ENCODE results near the gene POM121C.
"Not testable (repeated sequence)": the region's sequence is repeated elsewhere in the genome, so short reads cannot be mapped to it uniquely, and the experiment has no call there.

The POM121C gene

DNA sequence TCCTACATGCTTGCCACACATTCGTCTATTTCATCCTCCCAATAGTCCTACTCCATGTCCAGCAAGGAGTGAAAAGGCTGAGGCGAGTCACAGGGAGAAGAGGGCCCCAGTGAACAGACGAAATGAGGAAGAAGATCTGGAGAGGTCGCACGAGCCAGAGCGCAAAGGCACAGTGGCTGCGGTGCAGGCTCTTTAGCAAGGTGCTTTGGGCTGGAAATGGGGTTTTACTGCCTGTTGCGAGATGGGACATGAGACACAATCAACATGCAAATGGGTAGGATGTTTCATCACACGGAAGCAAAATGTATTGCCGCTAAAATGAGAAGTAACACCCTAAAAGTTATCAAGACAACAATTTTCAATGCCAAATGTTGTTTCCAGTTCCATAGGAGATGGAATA lies 29.7 kb downstream of the POM121C start:
- not testable (repeated sequence) for FAIRE-seq; DNase-seq (ENCODE audit: insufficient read length, low spot score)

DNA sequence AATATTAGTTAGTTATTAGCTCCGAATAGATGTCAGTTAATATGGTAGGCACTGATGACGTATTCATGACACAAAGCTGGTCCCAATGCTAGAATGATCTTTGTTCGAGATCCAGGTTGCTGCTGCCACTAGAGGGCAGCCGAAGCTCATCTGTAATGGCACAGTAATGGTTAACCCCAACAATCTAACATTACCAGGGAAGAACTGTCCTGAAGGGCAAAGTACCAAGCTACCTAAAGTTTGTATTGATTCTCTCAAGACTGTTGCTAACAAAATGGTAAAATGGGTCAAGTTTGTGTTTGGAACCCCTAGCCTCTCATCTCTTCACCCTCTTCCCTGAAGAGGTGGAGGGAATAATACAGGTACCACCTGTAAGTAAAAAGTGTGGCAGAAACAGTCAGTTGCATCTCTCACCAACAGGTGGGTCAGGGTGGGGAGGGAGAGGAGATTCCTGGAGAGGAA lies 33.6 kb downstream of the POM121C start:
- peak; percentile 35 for FAIRE-seq

GRCh38 chr7:75449946-75450345 lies 36.2 kb downstream of the POM121C start:
- DNase-seq (ENCODE audit: insufficient read length, low spot score); FAIRE-seq: not testable (repeated sequence)

More for the DNA sequence above, 33.6 kb downstream of the POM121C start:
- DNase-seq (ENCODE audit: insufficient read length, low spot score), result not testable (repeated sequence)

DNA sequence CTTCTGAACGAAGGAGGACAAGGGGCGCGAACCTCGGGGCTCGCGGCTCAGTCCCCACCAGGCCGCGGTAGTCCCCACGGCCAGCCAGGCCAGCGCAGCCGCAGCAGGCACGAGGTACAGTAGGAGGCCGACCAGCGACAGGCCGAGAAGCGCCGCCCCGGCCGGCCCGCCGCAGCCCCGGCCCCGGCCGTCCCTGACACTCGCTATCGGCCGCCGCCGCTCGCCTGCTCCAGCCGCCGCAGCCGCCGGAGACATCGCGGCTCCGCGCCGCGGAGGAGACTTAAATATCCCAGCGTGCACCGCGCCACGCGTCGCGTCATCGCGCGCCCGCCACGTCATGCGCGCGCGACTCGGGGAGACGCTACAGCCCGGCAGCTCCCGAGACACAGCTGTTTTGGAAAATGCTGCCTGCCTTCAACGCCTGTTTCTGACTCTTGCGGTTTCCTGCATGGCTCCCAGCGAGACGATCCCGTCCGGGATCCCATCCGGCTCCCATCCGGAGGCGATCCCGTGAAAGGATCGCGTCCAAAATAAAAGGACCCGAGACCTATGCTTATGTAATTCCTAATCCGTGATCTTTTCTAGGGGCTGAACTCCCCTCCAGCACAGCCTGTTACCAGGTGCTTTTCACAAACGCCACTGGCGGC lies 43.5 kb downstream of the POM121C start:
- FAIRE-seq, result peak; percentile 93
- DNase-seq (ENCODE audit: insufficient read length, low spot score), result not testable (repeated sequence)

DNA sequence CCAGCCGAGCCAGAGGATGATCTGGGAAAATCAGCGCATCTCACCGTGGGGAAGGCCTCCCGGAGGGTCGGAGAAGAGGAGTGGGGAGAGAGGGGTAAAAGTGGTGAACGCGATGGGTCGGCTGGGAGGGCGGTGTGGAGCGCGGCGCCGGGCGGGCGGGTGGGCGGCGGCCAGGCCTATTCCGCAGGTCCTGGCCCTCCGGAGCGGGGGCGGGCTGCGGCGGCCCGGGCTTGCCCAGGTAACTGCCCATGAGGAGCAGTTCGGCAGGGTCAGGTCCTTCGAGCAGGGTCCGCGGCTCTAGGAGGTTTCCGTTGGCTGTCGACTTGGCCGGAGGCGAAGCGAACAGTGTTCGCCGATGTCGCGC lies 44.0 kb downstream of the POM121C start:
- FAIRE-seq; DNase-seq (ENCODE audit: insufficient read length, low spot score): not testable (repeated sequence)

DNA sequence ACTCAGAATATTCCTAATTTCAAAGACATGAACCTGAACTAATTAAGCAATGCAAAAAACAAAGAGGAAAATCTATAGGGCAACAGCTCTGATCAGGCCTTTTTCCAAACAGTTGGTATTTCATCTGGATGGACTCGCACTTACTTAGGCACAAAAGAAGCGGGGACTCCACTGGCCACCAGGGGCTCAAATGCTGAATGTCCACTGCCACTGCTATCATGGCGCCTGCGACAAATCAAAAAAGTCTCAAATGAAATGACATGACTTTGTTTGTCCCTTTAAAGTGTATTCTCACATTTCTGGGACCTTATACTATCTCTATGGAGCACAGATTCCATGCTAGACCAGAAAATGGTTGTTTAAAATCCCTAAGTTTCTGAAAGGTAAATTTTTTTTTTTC lies 47.1 kb downstream of the POM121C start:
- not testable (repeated sequence) for FAIRE-seq; DNase-seq (ENCODE audit: insufficient read length, low spot score)

- FAIRE-seq; DNase-seq (ENCODE audit: insufficient read length, low spot score): not testable (repeated sequence)
Observed at GRCh38 chr7:75423481-75423880, 62.6 kb downstream of the POM121C start.

- FAIRE-seq; DNase-seq (ENCODE audit: insufficient read length, low spot score): not testable (repeated sequence)
Observed at GRCh38 chr7:75421798-75422710, 64.0 kb downstream of the POM121C start.

DNA sequence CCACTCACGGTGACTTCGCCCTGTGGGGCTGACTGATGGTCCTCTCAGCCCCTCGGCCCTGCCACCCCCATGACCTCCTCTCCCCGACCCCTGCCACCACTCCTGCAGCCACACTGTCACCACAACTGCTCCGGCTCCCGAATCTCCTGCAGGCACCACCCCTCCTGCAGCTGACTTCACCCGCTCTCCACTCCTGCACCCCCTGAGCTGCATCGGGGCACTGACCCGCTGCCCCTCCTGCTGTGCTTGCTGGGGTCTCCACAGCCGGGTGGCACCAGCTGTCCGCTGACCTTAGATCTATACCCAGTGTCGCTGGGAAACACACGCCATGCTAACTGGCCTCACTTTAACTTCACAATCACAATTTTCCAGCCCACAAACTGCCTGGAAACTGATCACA lies 65.9 kb downstream of the POM121C start:
- DNase-seq (ENCODE audit: insufficient read length, low spot score); FAIRE-seq: not testable (repeated sequence)

DNA sequence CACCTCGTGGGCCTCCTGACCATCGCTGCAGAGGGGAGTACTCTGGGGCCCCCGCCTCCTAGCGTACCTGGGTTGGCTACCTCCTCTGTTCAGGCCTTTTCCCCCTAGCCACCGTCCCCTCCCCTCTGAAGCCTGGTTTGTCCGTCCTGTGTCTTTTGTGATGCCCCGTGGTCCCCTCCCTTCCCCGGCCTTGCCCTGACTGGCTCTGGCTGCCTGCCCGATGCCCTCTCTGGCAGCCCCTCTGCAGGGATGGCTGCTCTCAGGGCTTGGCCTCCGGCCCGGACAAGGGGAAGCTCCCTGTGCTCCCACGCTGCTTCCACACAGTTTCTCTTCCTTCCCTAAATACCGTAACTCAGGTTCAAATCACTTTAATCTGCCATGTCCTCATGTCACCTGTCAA lies 66.4 kb downstream of the POM121C start:
- DNase-seq (ENCODE audit: insufficient read length, low spot score); FAIRE-seq: not testable (repeated sequence)

GRCh38 chr7:75419210-75419609 lies 66.9 kb downstream of the POM121C start:
- FAIRE-seq; DNase-seq (ENCODE audit: insufficient read length, low spot score): not testable (repeated sequence)

- not testable (repeated sequence) for DNase-seq (ENCODE audit: insufficient read length, low spot score); FAIRE-seq
Observed at GRCh38 chr7:75418292-75418858, 67.7 kb downstream of the POM121C start.

DNA sequence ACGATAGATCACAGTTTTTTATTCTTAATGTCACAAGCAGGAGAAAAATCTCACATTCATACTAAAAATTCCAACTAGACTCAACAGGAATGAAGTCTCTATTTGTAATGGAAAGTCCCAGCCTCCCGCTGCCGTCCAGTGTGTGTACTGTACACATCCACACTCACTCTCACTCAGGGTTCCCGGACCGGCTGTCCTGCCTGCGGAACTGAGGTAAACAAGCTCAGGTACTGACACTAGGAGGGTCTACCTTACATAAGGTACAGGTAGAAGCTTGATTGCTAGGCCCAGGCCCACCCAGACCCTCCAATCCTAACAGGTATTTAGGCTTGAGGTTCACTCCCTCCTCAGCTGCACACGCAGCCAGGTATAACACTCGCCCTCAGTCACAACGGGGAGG lies 69.3 kb downstream of the POM121C start:
- DNase-seq (ENCODE audit: insufficient read length, low spot score); FAIRE-seq: not testable (repeated sequence)

DNA sequence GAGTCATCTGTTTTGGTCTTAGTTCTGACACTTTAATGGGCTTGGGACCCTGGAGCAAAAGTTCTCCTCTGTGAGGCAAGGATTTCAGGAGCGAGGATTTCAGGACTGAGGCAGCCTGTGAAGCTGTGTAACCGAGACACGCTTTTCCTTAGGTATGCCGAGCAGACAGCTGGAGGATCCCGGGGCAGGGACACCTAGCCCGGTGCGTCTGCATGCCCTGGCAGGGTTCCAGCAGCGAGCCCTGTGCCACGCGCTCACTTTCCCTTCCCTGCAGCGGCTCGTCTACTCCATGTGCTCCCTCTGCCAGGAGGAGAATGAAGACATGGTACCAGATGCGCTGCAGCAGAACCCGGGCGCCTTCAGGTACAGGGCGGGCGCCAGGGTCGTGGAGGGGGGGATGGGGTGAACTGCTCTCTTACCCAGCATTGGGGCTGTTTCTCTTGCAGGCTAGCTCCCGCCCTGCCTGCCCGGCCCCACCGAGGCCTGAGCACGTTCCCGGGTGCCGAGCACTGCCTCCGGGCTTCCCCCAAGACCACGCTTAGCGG lies 70.2 kb downstream of the POM121C start:
- FAIRE-seq; DNase-seq (ENCODE audit: insufficient read length, low spot score): not testable (repeated sequence)

- not testable (repeated sequence) for DNase-seq (ENCODE audit: insufficient read length, low spot score); FAIRE-seq
Observed at GRCh38 chr7:75415428-75415817, 70.7 kb downstream of the POM121C start.

- not testable (repeated sequence) for DNase-seq (ENCODE audit: insufficient read length, low spot score); FAIRE-seq
Observed at GRCh38 chr7:75414708-75415427, 71.2 kb downstream of the POM121C start.

- FAIRE-seq; DNase-seq (ENCODE audit: insufficient read length, low spot score): not testable (repeated sequence)
Observed at GRCh38 chr7:75414204-75414603, 71.9 kb downstream of the POM121C start.

DNA sequence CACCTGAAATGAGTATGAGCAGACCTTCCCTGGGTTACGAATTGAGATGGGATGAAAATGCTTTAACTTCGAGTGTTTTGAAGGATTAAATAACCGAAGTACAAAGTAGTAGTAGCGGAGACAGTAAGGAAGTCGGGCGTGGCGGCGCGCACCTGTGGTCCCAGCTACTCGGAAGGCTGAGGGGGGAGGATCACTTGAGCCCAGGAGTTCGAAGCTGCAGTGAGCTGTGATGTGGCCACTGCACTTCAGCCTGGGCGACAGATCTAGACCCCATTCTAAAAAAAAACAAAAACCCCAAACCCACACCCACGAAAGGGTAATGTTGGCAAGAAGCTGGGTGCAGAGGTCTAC lies 75.3 kb downstream of the POM121C start:
- not testable (repeated sequence) for DNase-seq (ENCODE audit: insufficient read length, low spot score); FAIRE-seq

Measured in GM12891 (cell line).